Hematopoietic multipotent progenitor cell treated with erythropoietin and hydrocortisone succinate and interleukin-3 and kit ligand, for 17 days (in vitro differentiated cells): ENCODE measurements around the gene HP1BP3.

Source experiments
- DNase-seq: peaks from one replicate; pipeline ENCODE4 v3.0.0-alpha.2; 2015; ENCODE audit warnings: low spot score

HP1BP3 gene

GRCh38 chr1:20711285-20712214, 75.6 kb downstream of the HP1BP3 start:
- no peak for DNase-seq

DNA sequence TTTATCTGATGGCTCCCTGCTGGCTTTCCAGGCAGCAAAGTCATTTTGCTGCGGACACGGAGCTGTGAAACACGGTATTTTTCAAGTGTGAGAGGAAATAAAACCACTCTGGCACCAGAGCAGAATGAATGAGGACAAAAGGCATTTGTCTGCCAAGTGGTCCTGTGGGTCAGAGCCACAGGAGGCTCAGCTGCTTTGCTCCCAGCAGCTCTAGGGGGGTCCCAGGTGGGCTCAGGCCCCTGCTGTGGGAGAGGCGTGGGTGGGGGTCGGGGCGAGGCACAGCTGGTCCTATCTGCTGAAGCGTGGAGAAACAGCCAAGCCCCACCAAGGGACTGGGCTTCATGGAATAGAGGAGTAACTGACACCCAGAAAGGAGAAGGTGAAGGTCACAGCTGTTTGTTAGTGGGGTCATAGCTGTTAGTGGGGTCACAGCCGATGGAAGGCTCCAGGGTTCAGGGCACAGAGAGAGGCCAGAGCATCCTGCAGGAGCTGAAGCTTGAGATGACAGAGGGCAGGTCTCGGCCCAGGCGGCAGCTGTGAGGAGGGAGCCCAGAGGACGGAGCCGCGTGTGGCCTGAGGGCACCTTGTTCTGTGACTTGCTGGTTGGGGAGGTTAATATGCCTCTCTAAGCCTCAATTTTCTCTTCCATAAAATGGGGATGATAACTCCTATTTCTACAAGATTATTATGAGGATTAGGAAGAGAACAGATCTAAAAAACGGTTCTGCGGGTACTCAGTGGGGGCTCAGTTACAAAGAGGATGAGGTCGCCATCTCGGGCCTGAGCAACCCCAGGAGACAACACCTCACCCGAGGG, 76.4 kb downstream of the HP1BP3 start:
- no peak for DNase-seq

DNA sequence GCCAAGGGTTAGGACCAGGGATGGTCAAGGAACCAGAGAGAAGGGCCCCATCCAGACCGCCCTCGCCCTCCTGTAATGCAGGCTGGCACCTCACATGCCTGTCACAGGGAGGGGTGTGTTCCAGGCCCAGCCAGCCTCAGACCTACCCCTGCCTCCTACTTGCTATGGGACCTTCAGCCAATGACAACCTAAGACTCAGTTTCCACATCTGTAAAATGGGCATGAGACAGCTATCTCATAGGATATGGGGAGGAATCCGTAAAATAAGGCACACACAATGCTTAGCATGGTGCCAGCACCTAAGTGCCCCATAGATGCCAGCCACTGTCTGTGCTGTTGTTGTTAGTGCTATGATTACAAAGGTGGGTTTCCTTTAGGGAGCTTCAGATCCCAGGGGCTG, 77.2 kb downstream of the HP1BP3 start:
- no peak for DNase-seq

DNA sequence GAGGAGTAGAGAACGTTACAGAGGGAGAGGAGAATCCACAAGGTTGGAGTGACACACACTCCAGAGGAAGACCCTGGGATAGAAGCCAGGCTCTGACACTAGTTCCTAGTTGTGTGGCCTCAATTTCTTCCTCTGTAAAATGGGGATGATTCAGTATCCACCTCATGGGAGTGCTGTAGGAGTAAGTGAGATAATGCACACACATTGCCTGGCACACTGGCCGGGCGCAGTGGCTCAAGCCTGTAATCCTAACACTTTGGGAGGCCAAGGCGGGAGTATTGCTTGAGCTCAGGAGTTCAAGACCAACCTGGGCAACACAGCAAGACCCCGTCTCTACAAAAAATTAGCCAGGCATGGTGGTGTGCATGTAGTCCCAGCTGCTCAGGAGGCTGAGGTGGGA, 78.2 kb downstream of the HP1BP3 start:
- no peak for DNase-seq

DNA sequence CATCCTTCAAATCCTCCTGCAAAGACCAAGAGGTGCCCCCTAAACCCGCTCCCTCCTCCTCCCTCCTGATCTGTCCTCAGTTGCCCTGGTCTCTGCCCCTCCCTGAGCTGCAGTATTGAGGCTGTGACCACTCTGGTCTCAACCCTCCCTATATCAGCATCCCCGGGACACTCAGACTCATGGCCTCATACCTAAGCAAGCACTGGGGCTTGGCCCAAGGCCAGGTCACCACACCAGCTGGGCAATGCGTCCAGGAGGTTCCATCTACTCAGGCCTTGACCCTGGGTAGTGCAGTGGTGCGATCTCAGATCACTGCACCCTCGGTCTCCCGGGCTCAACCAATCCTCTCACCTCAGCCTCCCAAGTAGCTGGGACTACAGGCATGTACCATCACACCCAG, 79.0 kb downstream of the HP1BP3 start:
- DNase-seq: no peak

GRCh38 chr1:20706841-20707240, 80.3 kb downstream of the HP1BP3 start:
- DNase-seq: no peak

DNA sequence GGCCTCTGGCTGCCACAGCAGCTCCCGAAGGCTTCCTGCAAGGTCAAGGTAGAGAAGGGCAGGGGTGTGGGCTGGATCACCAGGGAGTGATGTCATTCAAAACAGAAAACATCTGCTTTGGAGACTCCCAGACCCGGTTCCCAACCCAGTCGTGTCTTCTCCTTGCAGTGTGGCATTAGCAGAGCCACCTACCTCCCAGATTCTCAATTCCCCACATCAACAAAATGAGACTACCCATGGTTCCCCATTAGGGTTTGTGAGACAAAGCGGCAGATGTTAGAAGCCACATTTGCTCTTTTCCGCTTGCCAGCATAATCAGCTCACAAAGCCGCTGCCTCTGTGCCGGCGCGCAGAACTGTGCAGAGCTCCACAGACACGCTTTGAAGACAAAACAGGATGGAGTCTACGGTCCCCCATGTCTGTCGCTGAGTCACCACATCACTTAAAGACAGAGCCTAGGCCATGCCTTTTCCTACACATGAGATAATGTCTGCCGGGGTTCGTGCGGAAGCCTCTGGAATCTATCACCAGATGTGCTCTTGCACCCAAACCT, 81.8 kb downstream of the HP1BP3 start:
- DNase-seq: no peak

DNA sequence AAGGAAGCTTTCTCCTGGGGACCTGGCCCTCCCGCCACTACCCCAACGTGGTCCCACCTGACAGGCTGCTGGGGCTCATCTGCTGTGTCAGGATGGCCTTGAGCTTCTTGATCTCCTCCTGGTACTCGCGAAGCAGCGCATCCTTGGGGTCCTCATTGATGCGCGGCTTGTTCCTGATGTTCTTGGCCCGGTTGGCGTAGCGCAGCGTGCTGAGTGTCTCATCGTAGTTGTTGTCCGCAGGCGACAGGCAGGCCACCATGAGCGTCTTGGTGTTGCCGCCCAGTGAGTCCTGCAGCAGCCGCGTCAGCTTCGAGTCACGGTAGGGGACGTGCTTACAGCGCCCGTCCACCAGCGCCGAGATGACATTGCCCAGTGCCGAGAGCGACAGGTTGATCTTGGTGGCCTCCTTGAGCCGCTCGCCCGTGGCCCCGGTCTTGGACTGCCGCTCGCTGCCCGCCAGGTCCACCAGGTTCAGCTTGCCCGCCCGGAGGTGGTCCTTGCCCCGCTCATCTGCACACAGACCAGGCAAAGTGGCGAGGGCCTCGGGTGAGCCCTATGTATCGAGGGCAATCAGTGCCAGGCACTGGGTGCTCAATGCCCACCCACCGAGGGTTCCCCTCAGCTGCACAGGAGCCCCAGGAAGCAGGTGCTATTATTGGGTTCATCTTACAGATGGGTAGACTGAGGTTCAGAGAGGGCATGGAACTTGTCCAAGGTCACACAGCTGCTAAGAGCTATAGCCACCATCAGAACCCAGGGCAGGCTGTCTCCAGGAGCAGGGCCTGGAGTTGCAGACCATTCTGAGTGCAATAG, 82.5 kb downstream of the HP1BP3 start:
- no peak for DNase-seq

DNA sequence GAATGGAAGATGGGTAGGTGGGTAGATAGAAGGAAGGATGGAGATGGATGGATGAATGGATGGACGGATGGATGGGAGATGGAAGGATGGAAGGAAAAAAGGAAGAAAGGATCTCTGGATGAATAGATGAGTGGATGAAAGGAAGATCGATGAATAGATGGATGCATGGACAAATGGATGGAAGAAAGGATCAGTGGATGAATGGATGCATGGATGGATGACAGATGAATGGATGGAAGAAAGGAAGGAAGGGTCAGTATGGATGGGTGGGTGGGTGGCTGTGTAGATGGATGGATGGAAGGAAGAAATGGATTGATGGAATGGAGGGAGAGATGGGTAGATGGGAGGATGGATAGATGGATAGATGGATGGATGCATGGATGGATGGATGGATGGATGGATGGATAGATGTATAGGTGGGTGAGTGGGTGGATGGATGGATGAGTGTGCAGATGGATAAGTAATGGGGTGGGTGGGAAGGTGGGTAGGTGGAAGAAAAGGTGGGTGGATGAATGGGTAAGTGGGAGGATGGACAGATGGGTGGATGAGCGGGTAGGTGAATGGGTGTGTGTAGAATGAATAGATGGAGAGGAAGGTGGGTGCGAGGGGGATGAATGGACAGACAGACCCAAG, 83.9 kb downstream of the HP1BP3 start:
- no peak for DNase-seq

GRCh38 chr1:20702416-20702815, 84.7 kb downstream of the HP1BP3 start:
- DNase-seq: no peak

- no peak for DNase-seq
Measured at GRCh38 chr1:20701847-20702246, 85.3 kb downstream of the HP1BP3 start.

- no peak for DNase-seq
Measured at GRCh38 chr1:20701446-20701845, 85.7 kb downstream of the HP1BP3 start.

GRCh38 chr1:20700636-20701215, 86.4 kb downstream of the HP1BP3 start:
- DNase-seq: no peak

GRCh38 chr1:20699558-20699957, 87.5 kb downstream of the HP1BP3 start:
- DNase-seq: no peak

DNA sequence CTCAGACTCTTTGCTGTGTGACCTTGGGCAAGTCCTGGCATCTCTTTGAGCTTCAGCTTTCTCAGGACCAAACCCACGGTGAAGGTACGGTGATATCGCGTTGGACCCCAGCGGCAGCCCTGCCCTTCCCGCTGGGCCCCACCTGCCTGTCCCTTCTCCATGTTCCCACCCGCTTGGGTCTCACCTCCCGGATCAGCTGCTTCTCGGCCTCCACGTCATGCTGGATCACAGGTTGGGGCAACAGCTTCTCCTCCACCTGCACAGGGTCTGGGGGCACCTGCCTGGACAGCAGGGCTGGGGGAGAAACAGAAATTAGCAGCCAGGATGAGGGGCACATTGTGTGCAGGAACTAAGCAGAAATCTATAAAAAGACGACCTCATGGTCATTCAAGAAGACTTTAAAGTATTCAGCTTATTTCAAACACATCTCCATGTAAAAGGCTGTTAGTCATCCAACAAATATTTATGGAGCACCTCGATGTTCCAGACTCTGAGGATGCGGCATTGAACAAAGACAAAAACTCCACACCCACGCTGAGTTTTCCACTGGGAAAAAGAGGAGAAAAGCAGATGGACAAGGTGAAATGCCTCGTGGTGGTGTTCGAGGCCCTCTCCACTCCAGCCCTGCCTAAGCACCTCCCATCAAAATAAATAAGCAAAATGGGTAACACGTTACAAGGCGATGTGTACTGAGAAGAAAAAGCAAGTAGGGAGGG, 88.8 kb downstream of the HP1BP3 start:
- no peak for DNase-seq

GRCh38 chr1:20697563-20697962, 89.5 kb downstream of the HP1BP3 start:
- DNase-seq: no peak

DNA sequence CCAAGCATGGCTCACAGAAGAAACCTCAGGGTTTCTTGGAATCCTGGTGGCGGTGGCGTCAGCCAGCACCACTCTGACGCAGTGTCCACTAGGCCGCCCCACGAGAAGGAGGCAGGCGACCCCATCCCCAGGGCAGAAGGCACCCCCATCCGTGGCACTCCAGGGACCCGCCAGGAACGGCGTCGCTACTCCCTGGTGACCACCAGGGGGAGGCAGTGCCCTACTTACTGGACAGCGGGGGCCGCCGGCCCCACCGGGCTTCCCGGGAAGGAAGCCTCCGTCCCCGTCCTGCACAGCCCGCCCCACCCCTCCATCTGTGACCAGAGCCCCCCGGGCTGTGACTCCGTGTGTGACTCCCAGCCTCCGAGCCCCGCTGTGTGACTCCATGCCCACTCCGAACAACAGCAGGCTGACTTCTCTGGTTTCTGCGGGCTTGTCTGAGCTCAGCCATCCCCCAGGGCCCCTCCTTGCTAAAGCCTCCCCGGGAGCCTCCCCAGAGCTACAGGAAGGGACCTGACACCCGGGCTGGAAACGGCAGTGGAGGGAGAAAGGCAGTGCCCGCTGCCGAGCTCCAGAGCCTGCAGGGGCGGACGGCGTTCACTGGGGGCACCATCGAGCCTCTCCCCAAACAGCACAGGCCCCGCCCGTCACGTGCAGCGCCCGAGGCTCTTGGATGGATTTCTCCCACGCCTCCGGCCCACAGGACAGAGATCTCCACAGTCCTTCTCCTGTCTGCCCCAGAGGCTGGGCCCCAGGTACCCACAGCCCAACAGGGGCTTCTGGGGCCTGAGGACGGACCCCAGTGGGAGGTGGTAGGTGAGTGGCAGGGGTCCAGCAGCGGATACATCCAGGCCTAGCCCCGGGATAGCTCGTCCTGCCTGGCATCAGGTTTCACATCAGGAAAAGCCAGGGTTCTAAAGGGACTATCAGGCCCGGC, 90.4 kb downstream of the HP1BP3 start:
- peak; percentile 74 for DNase-seq

DNA sequence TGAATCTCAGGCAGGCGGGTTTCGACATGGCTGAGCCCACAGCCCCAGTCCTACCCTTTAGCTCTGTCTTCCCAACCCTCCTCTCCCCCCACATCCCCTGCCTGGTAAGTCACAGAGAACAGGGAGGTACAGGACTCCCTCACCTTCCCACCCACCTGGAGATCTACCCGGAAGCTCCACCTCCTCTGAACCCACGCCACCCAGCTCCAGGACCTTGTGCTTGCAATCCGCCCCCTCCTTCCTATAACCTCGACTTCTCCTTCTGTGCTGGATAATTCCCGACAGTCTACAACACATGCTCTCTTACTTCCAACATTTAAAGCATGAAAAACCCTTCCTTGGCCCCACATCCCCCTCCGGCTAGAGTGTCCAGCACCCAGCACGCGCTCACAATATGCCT, 91.6 kb downstream of the HP1BP3 start:
- DNase-seq: no peak

- no peak for DNase-seq
Measured at GRCh38 chr1:20693623-20694022, 93.5 kb downstream of the HP1BP3 start.
